Measurements from ENCODE around the gene CYB561D1. TPM values are rescaled to one million over a fixed set of nuclear protein-coding genes. Genes with fewer than 3 reads are reported as not detected.

CYB561D1 gene
- total and polyA plus RNA-seq, 2 of the 8 experiments (the other 6 are each of a cell fraction or from before 2014, with no cell fraction given): 3.6 to 3.8 TPM

DNA sequence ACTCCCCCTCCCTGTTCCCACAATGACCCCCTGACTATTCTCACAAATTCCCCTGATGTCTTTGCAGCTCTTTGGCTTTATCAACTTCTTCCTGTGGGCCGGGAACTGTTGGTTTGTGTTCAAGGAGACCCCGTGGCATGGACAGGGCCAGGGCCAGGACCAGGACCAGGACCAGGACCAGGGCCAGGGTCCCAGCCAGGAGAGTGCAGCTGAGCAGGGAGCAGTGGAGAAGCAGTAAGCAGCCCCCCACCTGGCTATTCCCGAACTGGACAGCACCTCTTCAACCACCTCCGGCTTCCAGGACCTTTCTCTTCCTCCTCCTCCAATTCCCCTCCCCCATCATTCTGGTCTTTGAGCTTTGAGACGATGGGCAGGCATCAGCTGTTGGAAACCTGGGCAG is 14.6 kb upstream of the CYB561D1 start (continued):
- TF ChIP-seq GTF2F1 (IDR thresholded peaks at IDR 0.05; ENCODE audit: borderline replicate concordance, low read depth, low read length): no peak
- TF ChIP-seq BACH1 (IDR thresholded peaks at IDR 0.05; ENCODE audit: low read length): no peak

Measured in H1 (cell line).